Suprapubic skin (tissue), 4 donors: ENCODE data around the gene TRIO. TPM values are rescaled to one million over a fixed set of nuclear protein-coding genes. Genes with fewer than 3 reads are reported as not detected.

Experiments used
- DNase-seq, 2 donors: peaks; one replicate each; pipeline ENCODE4 v3.0.0-alpha.2; 2019; ENCODE audit warnings: low spot score in 2 of 2
- H3K27ac ChIP-seq: fragments of 200-600 bp; sonication (generic); one replicate; pipeline ENCODE4 v1.5.1; 2019
- H3K27me3 ChIP-seq: fragments of 200-600 bp; sonication (generic); one replicate; pipeline ENCODE4 v1.5.1; 2019
- H3K36me3 ChIP-seq: fragments of 200-600 bp; sonication (generic); one replicate; pipeline ENCODE4 v1.5.1; 2019
- H3K4me1 ChIP-seq: fragments of 200-600 bp; sonication (generic); one replicate; pipeline ENCODE4 v1.5.1; 2019
- H3K4me3 ChIP-seq: fragments of 200-600 bp; sonication (generic); one replicate; pipeline ENCODE4 v1.5.1; 2019; ENCODE audit warnings: mild to moderate bottlenecking
- H3K9me3 ChIP-seq: fragments of 200-600 bp; sonication (generic); one replicate; pipeline ENCODE4 v1.5.1; 2019
- EP300 ChIP-seq: sonication (generic); formaldehyde crosslinking; IDR thresholded peaks from one replicate; pipeline ENCODE4 v1.6.1; 2017; ENCODE audit warnings: antibody characterized with exemption
- POLR2A ChIP-seq, 2 donors: fragments of 450-650 bp; IDR thresholded peaks; one replicate each; pipeline ENCODE4 v1.6.1; 2017; ENCODE audit warnings: antibody characterized with exemption in 2 of 2, mild to moderate bottlenecking in 2 of 2, moderate library complexity in 2 of 2
- POLR2AphosphoS5 ChIP-seq, 3 donors: sonication (generic); formaldehyde crosslinking; IDR thresholded peaks; one replicate each; pipeline ENCODE4 v1.6.1; 2017; ENCODE audit warnings: antibody characterized with exemption in 3 of 3
- WGBS: methylation state at CpG from one replicate; pipeline ENCODE4 v1.1.5; 2018; 5-methylcytosine and 5-hydroxymethylcytosine counted together
- total RNA-seq, 4 donors: library from RNA; depleted of rRNA; stranded (reverse); fragments of >200 nt; gene quantifications; one replicate each; pipeline ENCODE4 v1.1.0, GENCODE V29; 2016
- TF ChIP-seq, protein P1 (sequence below), 2 donors: fragments of 200-600 bp in 1 of 2; fragments of 450-650 bp in 1 of 2; sonication (generic) in 1 of 2; IDR thresholded peaks; one replicate each; pipeline ENCODE4 v1.5.1; 2016 to 2019; ENCODE audit warnings: antibody characterized with exemption in 2 of 2, mild to moderate bottlenecking in 1 of 2, moderate library complexity in 1 of 2

TRIO gene
- total RNA-seq, 4 donors from 2014 or later = 62.7 to 159 (median 70.4) TPM

- TF ChIP-seq POLR2A (IDR thresholded peaks at IDR 0.05) (no peak), EP300 (no peak), POLR2AphosphoS5 (IDR thresholded peaks at IDR 0.05) (no peak)
- TF ChIP-seq, protein P1, sequence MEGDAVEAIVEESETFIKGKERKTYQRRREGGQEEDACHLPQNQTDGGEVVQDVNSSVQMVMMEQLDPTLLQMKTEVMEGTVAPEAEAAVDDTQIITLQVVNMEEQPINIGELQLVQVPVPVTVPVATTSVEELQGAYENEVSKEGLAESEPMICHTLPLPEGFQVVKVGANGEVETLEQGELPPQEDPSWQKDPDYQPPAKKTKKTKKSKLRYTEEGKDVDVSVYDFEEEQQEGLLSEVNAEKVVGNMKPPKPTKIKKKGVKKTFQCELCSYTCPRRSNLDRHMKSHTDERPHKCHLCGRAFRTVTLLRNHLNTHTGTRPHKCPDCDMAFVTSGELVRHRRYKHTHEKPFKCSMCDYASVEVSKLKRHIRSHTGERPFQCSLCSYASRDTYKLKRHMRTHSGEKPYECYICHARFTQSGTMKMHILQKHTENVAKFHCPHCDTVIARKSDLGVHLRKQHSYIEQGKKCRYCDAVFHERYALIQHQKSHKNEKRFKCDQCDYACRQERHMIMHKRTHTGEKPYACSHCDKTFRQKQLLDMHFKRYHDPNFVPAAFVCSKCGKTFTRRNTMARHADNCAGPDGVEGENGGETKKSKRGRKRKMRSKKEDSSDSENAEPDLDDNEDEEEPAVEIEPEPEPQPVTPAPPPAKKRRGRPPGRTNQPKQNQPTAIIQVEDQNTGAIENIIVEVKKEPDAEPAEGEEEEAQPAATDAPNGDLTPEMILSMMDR (IDR thresholded peaks at IDR 0.05) = no peak
- H3K9me3 ChIP-seq = no peaks in the 10 kb centered on the region
- H3K27ac ChIP-seq = no peak overlapping the region
- H3K36me3 ChIP-seq = peaks cover 78% of the 10 kb centered on the region
- WGBS = 98% methylated on average over 4 of the region's 4 CpGs
- H3K4me1 ChIP-seq = no peaks in the 10 kb centered on the region
- no peak overlapping the region for H3K4me3 ChIP-seq
- H3K27me3 ChIP-seq = no peaks in the 10 kb centered on the region
- no peak for DNase-seq
Measured at GRCh38 chr5:14475045-14475444, 331.9 kb downstream of the TRIO start.

DNA sequence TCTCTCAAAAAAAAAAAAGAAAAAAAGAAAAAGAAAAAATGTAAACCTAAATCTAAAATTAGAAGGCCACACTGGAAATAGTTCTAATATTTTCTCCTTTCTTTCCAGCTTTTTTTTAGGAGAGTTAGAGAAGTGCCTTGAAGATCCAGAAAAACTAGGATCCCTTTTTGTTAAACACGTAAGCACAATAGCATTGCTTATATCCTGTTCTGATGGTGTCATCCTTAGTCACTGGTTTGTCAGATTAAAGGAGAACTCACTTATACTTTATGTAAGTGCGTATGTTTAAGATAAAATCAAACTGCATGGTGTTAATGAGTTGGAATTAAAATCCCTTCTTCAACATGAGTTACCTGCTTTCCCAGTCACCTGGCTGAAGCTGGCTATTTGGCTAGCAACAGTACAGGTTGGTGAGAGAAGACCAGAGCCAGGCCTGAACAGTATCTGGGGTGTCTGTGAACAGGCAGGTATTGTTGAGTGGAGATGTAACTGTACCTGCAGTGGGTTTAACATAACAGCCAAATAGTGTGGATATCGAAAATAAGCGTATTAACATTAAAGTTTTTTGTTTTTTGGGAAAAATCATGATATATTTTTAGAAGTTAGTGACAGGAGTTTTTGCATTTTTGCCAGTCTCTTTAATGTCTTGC, 333.8 kb downstream of the TRIO start:
- Histone ChIP-seq H3K27ac (no peak overlapping the region), H3K27me3 (no peaks in the 10 kb centered on the region), H3K36me3 (peaks cover 90% of the 10 kb centered on the region), H3K4me3 (no peak overlapping the region), H3K9me3 (no peaks in the 10 kb centered on the region), H3K4me1 (no peaks in the 10 kb centered on the region)
- 89% methylated on average over 4 of the region's 4 CpGs for WGBS
- DNase-seq = no peak
- TF ChIP-seq POLR2A (IDR thresholded peaks at IDR 0.05) = no peak

GRCh38 chr5:14479143-14479696, 336.1 kb downstream of the TRIO start:
- 94% methylated on average over 3 of the region's 3 CpGs for WGBS
- H3K36me3 ChIP-seq = peaks cover 96% of the 10 kb centered on the region

DNA sequence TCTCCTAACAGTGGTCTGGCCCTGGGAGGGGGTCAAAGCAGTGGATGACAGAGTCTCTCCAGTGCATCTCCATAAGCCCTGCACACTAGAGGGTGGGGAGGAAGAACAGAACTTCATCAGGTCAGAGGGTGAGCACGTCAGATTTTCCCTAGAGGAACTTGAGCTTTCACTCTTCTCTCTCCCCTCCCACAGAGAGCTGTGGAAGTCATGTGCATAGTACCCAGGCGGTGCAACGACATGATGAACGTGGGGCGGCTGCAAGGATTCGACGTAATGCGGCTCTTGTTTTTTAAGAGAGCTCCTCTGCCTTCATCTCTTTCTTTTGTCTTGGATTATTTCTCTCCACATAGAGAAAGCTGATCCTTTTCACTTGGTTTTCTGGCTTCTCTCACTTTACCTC, 338.2 kb downstream of the TRIO start:
- H3K4me1 ChIP-seq = no peaks in the 10 kb centered on the region
- TF ChIP-seq POLR2A (IDR thresholded peaks at IDR 0.05) (no peak), EP300 (no peak), POLR2AphosphoS5 (IDR thresholded peaks at IDR 0.05) (no peak)
- TF ChIP-seq, protein P1 (IDR thresholded peaks at IDR 0.05) = no peak
- no peak for DNase-seq
- no peak overlapping the region for H3K4me3 ChIP-seq
- no peaks in the 10 kb centered on the region for H3K9me3 ChIP-seq
- H3K27me3 ChIP-seq = no peaks in the 10 kb centered on the region
- H3K27ac ChIP-seq = no peak overlapping the region
- H3K36me3 ChIP-seq = peaks cover 94% of the 10 kb centered on the region
- 88% methylated on average over 8 of the region's 8 CpGs for WGBS

More at GRCh38 chr5:14479143-14479696, 336.1 kb downstream of the TRIO start:
- no peaks in the 10 kb centered on the region for H3K27me3 ChIP-seq
- H3K4me1 ChIP-seq = no peaks in the 10 kb centered on the region
- no peaks in the 10 kb centered on the region for H3K9me3 ChIP-seq
- no peak overlapping the region for H3K27ac ChIP-seq
- no peak for TF ChIP-seq EP300
- TF ChIP-seq POLR2AphosphoS5 (IDR thresholded peaks at IDR 0.05) = no peak
- DNase-seq = no peak
- H3K4me3 ChIP-seq = no peak overlapping the region

DNA sequence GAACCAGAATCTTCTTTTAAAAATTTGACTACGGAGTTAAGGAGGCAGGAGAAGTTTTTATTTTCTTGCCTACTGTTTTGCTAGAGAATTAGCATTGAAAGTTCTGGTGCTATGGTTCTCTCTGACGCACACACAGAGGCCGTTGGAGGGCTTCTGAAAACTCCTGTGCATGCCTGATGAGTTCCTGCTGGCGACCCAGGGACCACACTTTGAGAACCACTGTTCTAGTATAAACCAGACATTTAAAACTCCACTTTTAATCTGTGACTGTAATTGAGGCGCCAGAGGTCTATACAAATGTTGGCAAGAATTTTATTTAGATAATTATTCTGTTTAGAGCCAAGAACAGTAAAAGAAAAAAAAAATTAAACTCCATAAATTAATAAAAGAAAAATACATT, 338.9 kb downstream of the TRIO start:
- TF ChIP-seq EP300 (no peak), POLR2A (IDR thresholded peaks at IDR 0.05) (no peak), POLR2AphosphoS5 (IDR thresholded peaks at IDR 0.05) (no peak)
- TF ChIP-seq, protein P1 (IDR thresholded peaks at IDR 0.05) = no peak
- Histone ChIP-seq H3K4me3 (no peak overlapping the region), H3K4me1 (no peaks in the 10 kb centered on the region), H3K27ac (no peak overlapping the region), H3K27me3 (no peaks in the 10 kb centered on the region), H3K36me3 (peaks cover 94% of the 10 kb centered on the region), H3K9me3 (no peaks in the 10 kb centered on the region)
- no peak for DNase-seq
- 93% methylated on average over 5 of the region's 5 CpGs for WGBS

- Histone ChIP-seq H3K27ac (no peak overlapping the region), H3K4me1 (no peaks in the 10 kb centered on the region), H3K27me3 (no peaks in the 10 kb centered on the region), H3K9me3 (no peaks in the 10 kb centered on the region), H3K36me3 (peaks cover 94% of the 10 kb centered on the region), H3K4me3 (no peak overlapping the region)
- 86% methylated on average over 12 of the region's 16 CpGs for WGBS
- TF ChIP-seq POLR2A (IDR thresholded peaks at IDR 0.05) (no peak), EP300 (no peak), POLR2AphosphoS5 (IDR thresholded peaks at IDR 0.05) (no peak)
- TF ChIP-seq, protein P1 (IDR thresholded peaks at IDR 0.05) = no peak
- DNase-seq = no peak
Measured at GRCh38 chr5:14483504-14484157, 340.5 kb downstream of the TRIO start.
